ENCODE measurements around the gene MAPK8IP3. TPM values are rescaled to one million over a fixed set of nuclear protein-coding genes. Genes with fewer than 3 reads are reported as not detected.

The MAPK8IP3 gene
- total RNA-seq, 1 experiment from 2014 or later = 72.3 TPM

DNA sequence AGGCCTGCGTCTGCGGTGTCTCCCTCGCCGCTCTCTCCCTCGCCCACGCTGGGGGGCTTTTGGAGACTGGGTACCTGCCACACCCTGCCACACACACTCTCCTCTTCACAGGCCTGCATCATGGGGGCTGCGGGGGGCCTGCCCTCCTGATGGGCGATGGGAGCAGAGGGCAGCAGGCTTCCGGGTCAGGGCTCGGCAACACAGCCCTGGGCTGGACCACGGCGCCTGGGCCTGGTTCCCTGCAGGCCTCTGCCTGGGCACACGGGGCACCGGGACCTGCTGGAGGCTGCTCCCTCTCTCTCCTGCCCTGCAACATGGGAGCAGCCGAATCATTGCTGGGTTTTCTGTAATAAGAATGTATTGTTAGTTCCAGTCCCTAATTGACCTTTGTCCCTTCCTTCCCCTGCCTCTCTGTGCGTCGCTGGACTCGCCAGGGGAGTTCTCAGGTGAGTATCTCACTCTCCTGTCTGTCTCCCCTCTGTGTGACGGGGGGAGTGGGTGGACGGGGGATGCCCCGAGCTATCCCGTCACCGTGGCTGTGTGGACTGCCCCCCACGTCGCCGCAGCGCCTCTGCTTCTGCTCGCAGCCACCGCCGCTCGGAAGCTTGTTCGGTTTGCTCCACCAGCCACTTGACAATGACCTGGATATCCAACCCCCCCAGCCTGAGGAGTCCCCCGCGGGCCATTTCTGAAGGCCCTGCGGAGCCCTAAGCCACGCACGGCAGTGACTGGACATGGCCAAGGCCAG lies 51.9 kb downstream of the MAPK8IP3 start (continued):
- no peak for TF ChIP-seq SOX15 (CRISPR knock-in tag; IDR thresholded peaks at IDR 0.05)
- TF ChIP-seq FOXP4 (CRISPR knock-in tag; IDR thresholded peaks at IDR 0.05) = no peak
- no peak for TF ChIP-seq USF1 (CRISPR knock-in tag; IDR thresholded peaks at IDR 0.05)
- no peak for TF ChIP-seq ATF3 (CRISPR knock-in tag; conservative IDR thresholded peaks at IDR 0.05)
- TF ChIP-seq, protein P1, sequence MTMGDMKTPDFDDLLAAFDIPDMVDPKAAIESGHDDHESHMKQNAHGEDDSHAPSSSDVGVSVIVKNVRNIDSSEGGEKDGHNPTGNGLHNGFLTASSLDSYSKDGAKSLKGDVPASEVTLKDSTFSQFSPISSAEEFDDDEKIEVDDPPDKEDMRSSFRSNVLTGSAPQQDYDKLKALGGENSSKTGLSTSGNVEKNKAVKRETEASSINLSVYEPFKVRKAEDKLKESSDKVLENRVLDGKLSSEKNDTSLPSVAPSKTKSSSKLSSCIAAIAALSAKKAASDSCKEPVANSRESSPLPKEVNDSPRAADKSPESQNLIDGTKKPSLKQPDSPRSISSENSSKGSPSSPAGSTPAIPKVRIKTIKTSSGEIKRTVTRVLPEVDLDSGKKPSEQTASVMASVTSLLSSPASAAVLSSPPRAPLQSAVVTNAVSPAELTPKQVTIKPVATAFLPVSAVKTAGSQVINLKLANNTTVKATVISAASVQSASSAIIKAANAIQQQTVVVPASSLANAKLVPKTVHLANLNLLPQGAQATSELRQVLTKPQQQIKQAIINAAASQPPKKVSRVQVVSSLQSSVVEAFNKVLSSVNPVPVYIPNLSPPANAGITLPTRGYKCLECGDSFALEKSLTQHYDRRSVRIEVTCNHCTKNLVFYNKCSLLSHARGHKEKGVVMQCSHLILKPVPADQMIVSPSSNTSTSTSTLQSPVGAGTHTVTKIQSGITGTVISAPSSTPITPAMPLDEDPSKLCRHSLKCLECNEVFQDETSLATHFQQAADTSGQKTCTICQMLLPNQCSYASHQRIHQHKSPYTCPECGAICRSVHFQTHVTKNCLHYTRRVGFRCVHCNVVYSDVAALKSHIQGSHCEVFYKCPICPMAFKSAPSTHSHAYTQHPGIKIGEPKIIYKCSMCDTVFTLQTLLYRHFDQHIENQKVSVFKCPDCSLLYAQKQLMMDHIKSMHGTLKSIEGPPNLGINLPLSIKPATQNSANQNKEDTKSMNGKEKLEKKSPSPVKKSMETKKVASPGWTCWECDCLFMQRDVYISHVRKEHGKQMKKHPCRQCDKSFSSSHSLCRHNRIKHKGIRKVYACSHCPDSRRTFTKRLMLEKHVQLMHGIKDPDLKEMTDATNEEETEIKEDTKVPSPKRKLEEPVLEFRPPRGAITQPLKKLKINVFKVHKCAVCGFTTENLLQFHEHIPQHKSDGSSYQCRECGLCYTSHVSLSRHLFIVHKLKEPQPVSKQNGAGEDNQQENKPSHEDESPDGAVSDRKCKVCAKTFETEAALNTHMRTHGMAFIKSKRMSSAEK (CRISPR knock-in tag; IDR thresholded peaks at IDR 0.05; ENCODE audit: borderline replicate concordance) = no peak
- no peak for TF ChIP-seq ZNF263 (CRISPR knock-in tag; IDR thresholded peaks at IDR 0.05; ENCODE audit: low read depth)
- TF ChIP-seq GABPB1 (CRISPR knock-in tag; IDR thresholded peaks at IDR 0.05) = no peak
- no peak for TF ChIP-seq NFE2L1 (CRISPR knock-in tag; IDR thresholded peaks at IDR 0.05)
- no peak for TF ChIP-seq ZNF121 (CRISPR knock-in tag; IDR thresholded peaks at IDR 0.05)
- no peak for TF ChIP-seq IRF1 (CRISPR knock-in tag; IDR thresholded peaks at IDR 0.05)
- no peak for TF ChIP-seq RELA (CRISPR knock-in tag; IDR thresholded peaks at IDR 0.05; ENCODE audit: borderline replicate concordance)
- no peak for TF ChIP-seq NFYB (CRISPR knock-in tag; conservative IDR thresholded peaks at IDR 0.05; ENCODE audit: low read depth)
- TF ChIP-seq, protein P2, sequence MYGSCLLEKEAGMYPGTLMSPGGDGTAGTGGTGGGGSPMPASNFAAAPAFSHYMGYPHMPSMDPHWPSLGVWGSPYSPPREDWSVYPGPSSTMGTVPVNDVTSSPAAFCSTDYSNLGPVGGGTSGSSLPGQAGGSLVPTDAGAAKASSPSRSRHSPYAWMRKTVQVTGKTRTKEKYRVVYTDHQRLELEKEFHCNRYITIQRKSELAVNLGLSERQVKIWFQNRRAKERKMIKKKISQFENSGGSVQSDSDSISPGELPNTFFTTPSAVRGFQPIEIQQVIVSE (CRISPR knock-in tag; IDR thresholded peaks at IDR 0.05; ENCODE audit: borderline replicate concordance) = no peak
- no peak for TF ChIP-seq ZNF425 (CRISPR knock-in tag; conservative IDR thresholded peaks at IDR 0.05)

DNA sequence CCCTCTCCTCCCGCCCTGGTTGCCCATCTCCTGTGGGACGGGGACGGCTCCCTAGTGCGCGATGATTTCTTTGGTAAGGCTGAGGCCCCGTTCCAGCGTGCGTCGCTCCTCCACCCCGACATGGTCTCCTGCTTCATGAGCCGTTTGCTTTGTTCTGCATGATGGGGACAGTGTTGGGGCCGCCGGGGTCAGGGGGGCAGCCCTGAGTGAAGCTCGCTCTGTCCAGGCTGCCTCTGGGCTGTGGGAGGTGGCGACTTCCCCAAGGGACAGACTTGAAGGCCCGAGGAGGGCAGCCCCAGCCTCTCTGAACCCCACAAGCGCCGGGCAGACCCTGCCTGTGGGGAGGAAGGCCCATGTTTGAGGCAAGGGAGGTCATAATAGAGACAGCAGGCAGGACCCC lies 52.9 kb downstream of the MAPK8IP3 start:
- Mint-ChIP-seq H3K4me3 (no peak overlapping the region), H3K27me3 (ENCODE audit: low read depth) (no peaks in the 10 kb centered on the region), H3K4me1 (no peaks in the 10 kb centered on the region), H3K27ac (no peak overlapping the region), H3K9me3 (no peaks in the 10 kb centered on the region), H3K36me3 (peaks cover 3% of the 10 kb centered on the region; the same call in 1 of the 2 replicates)
- DNase-seq (ENCODE audit: low spot score) (no peak), ATAC-seq (no peak)
- ChIA-PET CTCF (no interaction called here), POLR2A (no interaction called here)
- TF ChIP-seq AFF4 (CRISPR knock-in tag; IDR thresholded peaks at IDR 0.05; ENCODE audit: borderline replicate concordance) = no peak
- no peak for TF ChIP-seq OVOL2 (CRISPR knock-in tag; IDR thresholded peaks at IDR 0.05; ENCODE audit: borderline replicate concordance)
- TF ChIP-seq FOXJ3 (CRISPR knock-in tag; IDR thresholded peaks at IDR 0.05; ENCODE audit: borderline replicate concordance) = no peak
- no peak for TF ChIP-seq SOX15 (CRISPR knock-in tag; IDR thresholded peaks at IDR 0.05)
- no peak for TF ChIP-seq ZNF512 (CRISPR knock-in tag; IDR thresholded peaks at IDR 0.05; ENCODE audit: borderline replicate concordance)
